Skeletal muscle tissue (tissue), 4 donors: ENCODE measurements around the gene ABCB11. TPM values are rescaled to one million over a fixed set of nuclear protein-coding genes. Genes with fewer than 3 reads are reported as not detected.
"Not testable (repeated sequence)": the region's sequence is repeated elsewhere in the genome, so short reads cannot be mapped to it uniquely, and the experiment has no call there.

Source experiments
- H3K27ac ChIP-seq: one replicate; pipeline ENCODE4 v1.7.0; 2013; ENCODE audit warnings: mild to moderate bottlenecking, low read depth, low read length, inconsistent platforms
- H3K27me3 ChIP-seq, 3 donors: one replicate each; pipeline ENCODE4 v1.7.0; 2013; ENCODE audit warnings: low read length in 3 of 3; ENCODE audit not compliant: control insufficient read depth in 3 of 3, insufficient read depth in 3 of 3
- H3K36me3 ChIP-seq, 3 donors: one replicate each; pipeline ENCODE4 v1.7.0; 2013; ENCODE audit warnings: low read length in 3 of 3; ENCODE audit not compliant: control insufficient read depth in 3 of 3, insufficient read depth in 3 of 3
- H3K4me1 ChIP-seq, 3 donors: one replicate each; pipeline ENCODE4 v1.7.0; 2013; ENCODE audit warnings: low read length in 3 of 3, mild to moderate bottlenecking in 3 of 3; ENCODE audit not compliant: control insufficient read depth in 3 of 3, insufficient read depth in 3 of 3
- H3K4me3 ChIP-seq, 3 donors: one replicate each; pipeline ENCODE4 v1.7.0; 2013; ENCODE audit warnings: low read length in 3 of 3
- H3K9ac ChIP-seq, 3 donors: one replicate each; pipeline ENCODE4 v1.7.0; 2013; ENCODE audit warnings: low read length in 3 of 3, mild to moderate bottlenecking in 3 of 3, moderate library complexity in 2 of 3, low read depth in 1 of 3
- H3K9me3 ChIP-seq, 3 donors: one replicate each; pipeline ENCODE4 v1.7.0; 2013; ENCODE audit warnings: low read length in 3 of 3; ENCODE audit not compliant: control insufficient read depth in 3 of 3
- total RNA-seq: library from RNA; depleted of rRNA; stranded (reverse); fragments of >200 nt; gene quantifications from one replicate; pipeline ENCODE4 v1.2.3, GENCODE V29; 2014
- donor health status: Osteomylitis.

Gene ABCB11
- total RNA-seq, 1 donor from 2014 or later: not detected

DNA sequence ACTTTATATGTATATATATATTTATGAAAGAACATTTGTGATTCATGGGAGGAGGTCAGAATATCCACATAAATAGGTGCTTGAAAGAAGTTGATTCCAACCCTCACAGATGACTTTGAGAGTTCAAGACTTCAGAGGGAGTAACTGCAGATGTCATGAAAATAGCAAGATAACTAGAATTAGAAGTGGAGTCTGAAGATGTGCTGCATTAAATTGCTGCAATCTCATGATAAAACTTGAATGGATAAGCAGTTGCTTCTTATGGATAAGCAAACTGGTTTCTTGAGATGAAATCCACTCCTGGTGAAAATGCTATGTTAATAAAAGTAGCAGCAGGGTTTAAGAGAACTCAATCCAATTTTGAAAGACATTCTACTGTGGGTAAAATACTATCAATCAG, 89.8 kb downstream of the ABCB11 start:
- Histone ChIP-seq H3K4me3 (no peak overlapping the region), H3K9ac (no peak overlapping the region), H3K36me3 (no peaks in the 10 kb centered on the region), H3K27ac (no peak overlapping the region), H3K4me1 (no peaks in the 10 kb centered on the region), H3K27me3 (no peaks in the 10 kb centered on the region), H3K9me3 (no peaks in the 10 kb centered on the region)

DNA sequence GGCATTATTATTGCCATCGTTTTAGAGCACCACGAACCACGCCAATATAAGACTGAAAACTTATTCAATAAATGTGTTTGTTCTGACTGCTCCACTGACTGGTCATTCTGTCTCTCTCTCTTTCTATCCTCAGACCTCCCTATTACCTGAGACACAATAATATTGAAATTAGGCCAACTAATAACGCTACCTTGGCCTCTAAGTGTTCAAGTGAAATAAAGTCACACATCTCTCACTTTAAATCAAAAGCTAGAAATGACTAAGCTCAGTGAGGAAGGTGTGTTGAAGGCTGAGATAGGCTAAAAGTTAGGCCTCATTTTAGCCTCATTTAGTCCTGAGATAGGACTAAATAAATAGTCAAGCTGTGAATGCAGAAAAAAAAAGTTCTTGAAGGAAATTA, 91.2 kb downstream of the ABCB11 start:
- H3K27ac ChIP-seq: no peak overlapping the region
- H3K9ac ChIP-seq: no peak overlapping the region
- H3K4me1 ChIP-seq: no peaks in the 10 kb centered on the region
- no peaks in the 10 kb centered on the region for H3K36me3 ChIP-seq
- H3K27me3 ChIP-seq: no peaks in the 10 kb centered on the region
- no peak overlapping the region for H3K4me3 ChIP-seq
- H3K9me3 ChIP-seq: no peaks in the 10 kb centered on the region

DNA sequence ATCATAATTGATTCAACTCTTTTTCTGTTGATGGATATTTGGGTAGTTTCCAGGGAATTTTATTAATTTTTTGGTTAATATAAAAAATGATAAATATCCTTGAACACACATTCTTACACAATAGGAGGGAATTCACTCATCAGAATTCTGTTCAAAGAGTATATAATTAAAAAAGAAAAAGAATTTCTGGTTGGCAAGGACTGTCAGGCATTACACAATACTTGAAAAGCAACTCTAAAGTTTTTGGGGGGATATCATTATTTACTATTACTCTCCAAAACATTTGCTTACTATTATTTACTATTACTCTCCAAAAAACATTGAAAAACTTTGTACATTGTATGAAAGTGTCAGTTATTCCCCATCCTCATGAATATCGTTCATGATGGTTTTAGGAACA, 92.1 kb downstream of the ABCB11 start:
- H3K9ac ChIP-seq: no peak overlapping the region
- no peaks in the 10 kb centered on the region for H3K9me3 ChIP-seq
- no peak overlapping the region for H3K27ac ChIP-seq
- H3K27me3 ChIP-seq: no peaks in the 10 kb centered on the region
- H3K4me3 ChIP-seq: no peak overlapping the region
- H3K4me1 ChIP-seq: no peaks in the 10 kb centered on the region
- H3K36me3 ChIP-seq: no peaks in the 10 kb centered on the region

DNA sequence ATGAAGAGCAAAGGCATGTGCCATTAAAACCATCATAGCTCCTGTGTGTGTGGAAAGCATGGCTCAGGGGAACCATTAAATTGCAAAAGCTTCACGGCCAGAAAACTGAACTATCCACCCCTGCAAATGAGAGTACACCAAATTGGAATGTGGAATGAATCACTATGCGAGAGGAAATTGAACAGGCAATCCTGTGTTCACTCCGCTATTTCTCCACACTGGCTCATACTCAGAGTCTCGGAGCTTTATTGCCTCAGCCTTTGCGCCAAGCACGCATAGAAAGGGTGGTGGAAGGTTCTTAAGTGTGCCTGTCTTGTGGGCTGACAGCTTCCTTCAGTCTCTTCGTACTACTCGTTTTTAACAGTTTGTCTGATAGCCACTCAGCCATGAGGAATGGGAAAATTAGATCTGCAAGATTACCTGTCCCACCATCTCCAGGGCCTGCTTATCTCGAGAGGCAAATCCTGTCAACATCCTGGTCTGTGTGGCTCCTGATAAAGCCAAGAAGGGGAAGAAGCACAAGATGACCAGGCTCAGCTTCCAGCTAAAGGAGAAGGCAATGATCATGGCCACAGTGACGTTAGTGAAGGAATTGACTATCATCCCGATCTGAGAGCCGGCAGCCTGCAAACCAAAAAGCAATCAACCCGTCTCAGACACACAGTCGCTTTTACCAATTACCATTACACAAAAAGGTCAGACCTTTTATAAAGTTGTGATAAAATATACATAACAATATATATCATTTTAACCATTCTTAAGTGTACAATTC, 95.1 kb downstream of the ABCB11 start:
- Histone ChIP-seq H3K9ac (no peak overlapping the region), H3K4me3 (no peak overlapping the region), H3K27me3 (no peaks in the 10 kb centered on the region), H3K27ac (no peak overlapping the region), H3K36me3 (no peaks in the 10 kb centered on the region), H3K4me1 (no peaks in the 10 kb centered on the region), H3K9me3 (no peaks in the 10 kb centered on the region)

DNA sequence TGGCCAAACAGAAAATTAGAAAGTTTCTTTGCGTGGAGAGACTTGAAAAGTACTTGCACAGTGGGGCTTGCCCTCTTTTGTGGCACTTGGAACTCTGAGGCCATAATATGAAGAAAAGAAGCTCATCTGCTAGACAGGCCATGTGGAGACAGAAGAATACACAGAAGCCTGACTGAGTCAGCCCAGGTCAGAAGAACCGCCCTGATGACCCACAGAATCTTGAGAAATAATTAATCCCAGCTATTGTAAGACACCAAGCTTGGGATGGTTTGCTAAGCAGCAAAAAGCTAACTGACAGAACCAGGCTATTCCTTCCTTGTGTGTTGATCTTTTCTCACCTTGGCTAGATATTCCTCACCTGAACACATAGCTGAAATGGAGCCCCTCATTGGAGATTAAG, 96.3 kb downstream of the ABCB11 start:
- peaks cover 0 to 3% (median 0%) of the 10 kb centered on the region in 3 donors for H3K27me3 ChIP-seq
- no peaks in the 10 kb centered on the region for H3K9me3 ChIP-seq
- no peak overlapping the region for H3K4me3 ChIP-seq
- H3K9ac ChIP-seq: no peak overlapping the region
- no peaks in the 10 kb centered on the region for H3K36me3 ChIP-seq
- no peaks in the 10 kb centered on the region for H3K4me1 ChIP-seq
- H3K27ac ChIP-seq: no peak overlapping the region

DNA sequence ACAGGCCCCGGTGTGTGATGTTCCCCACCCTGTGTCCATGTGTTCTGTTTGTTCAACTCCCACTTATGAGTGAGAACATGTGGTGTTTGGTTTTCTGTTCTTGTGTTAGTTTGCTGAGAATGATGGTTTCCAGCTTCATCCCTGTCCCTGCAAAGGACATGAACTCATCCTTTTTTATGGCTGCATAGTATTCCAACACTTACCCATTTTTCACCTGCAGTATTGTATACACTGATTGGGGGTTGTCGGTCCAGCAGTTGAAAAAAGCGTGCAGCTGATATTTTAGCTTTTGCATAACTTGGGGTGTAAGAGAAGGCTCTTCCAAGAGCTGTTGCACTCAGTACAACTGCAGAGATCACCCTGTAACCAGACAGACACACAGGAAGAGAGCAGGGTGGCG, 99.0 kb downstream of the ABCB11 start:
- H3K27me3 ChIP-seq, H3K4me3 ChIP-seq, H3K9me3 ChIP-seq: not testable (repeated sequence)

DNA sequence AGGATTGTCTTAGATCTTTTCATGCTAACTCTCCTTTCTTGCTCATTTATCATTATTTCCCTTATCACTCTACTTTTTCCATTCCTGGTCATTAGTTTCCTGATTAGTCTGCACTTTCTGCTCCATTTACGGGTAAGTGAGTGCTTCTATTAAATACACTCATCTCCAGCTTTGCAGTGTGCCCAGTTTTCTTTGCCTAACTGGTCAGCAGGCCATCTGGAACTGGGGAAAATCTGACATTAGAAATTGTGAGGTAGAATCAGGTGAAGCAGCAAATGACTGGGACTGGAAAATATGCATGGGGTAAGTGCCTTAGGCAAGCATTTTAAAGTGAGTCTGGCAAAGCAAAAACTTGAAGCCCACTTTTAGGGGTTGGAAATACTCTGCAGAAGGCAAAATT, 100.9 kb downstream of the ABCB11 start:
- Histone ChIP-seq H3K4me3 (no peak overlapping the region), H3K9ac (no peak overlapping the region), H3K27ac (no peak overlapping the region), H3K36me3 (no peaks in the 10 kb centered on the region), H3K4me1 (no peaks in the 10 kb centered on the region), H3K27me3 (peaks cover 0 to 3% (median 3%) of the 10 kb centered on the region in 3 donors), H3K9me3 (no peaks in the 10 kb centered on the region)

More for the DNA sequence above, 99.0 kb downstream of the ABCB11 start:
- H3K27ac ChIP-seq, H3K9ac ChIP-seq, H3K4me1 ChIP-seq, H3K36me3 ChIP-seq: not testable (repeated sequence)

DNA sequence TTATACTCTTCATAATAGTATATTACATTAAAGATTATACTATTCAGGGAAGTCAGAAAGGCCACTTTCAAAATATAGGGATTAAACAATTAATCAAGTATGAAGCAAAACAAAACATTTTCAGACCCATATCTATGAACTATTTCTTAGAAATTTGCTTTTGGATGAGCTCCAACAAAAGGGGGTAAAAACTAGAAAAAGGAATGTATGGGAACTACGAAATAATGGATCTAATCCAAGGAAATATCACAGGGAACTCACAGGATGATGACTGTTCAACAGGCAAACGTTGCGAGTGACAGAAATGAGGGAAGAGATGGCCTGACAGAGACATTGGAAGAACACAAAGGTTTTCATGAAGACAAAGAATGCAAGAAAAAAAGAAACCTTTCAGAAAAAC, 102.1 kb downstream of the ABCB11 start:
- peaks cover 0 to 3% (median 3%) of the 10 kb centered on the region in 3 donors for H3K27me3 ChIP-seq
- no peaks in the 10 kb centered on the region for H3K4me1 ChIP-seq
- H3K36me3 ChIP-seq: no peaks in the 10 kb centered on the region
- H3K4me3 ChIP-seq: no peak overlapping the region
- no peaks in the 10 kb centered on the region for H3K9me3 ChIP-seq
- no peak overlapping the region for H3K27ac ChIP-seq
- H3K9ac ChIP-seq: no peak overlapping the region

DNA sequence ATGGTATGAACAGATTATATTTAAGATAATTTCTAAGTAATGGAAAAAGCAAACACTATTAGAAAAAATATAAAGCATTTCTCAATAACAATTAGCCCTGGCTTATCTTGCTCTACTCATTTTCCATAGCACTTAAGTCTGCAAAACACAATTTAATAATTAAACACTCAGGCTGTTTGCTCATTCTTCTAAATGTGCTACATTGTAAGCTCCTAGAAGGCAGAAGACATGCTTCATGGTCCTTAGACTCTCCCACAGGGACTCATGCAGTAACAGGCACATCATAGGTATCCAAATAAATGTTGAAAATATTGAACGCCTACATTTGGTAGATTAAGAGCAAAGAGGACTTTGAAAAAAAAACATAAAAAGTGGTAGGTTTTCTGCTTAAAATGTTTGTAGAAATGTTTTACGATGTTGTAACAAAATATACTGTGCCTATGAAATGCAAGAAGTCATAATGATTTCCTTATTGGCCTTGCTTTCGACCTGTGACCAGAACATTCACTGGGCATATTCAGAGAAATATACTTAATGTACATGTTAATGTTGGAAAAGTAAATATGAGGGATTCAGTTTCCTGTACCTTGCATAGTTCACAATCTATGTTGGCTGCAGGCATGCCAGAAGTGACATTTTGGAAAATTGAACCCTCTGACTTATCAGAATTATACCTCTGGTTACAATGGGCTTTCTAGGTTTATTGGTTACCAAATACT, 102.9 kb downstream of the ABCB11 start:
- no peaks in the 10 kb centered on the region for H3K36me3 ChIP-seq
- H3K4me1 ChIP-seq: no peaks in the 10 kb centered on the region
- H3K9ac ChIP-seq: no peak overlapping the region
- no peak overlapping the region for H3K4me3 ChIP-seq
- no peak overlapping the region for H3K27ac ChIP-seq
- H3K9me3 ChIP-seq: no peaks in the 10 kb centered on the region
- peaks cover 0 to 5% (median 3%) of the 10 kb centered on the region in 3 donors for H3K27me3 ChIP-seq

DNA sequence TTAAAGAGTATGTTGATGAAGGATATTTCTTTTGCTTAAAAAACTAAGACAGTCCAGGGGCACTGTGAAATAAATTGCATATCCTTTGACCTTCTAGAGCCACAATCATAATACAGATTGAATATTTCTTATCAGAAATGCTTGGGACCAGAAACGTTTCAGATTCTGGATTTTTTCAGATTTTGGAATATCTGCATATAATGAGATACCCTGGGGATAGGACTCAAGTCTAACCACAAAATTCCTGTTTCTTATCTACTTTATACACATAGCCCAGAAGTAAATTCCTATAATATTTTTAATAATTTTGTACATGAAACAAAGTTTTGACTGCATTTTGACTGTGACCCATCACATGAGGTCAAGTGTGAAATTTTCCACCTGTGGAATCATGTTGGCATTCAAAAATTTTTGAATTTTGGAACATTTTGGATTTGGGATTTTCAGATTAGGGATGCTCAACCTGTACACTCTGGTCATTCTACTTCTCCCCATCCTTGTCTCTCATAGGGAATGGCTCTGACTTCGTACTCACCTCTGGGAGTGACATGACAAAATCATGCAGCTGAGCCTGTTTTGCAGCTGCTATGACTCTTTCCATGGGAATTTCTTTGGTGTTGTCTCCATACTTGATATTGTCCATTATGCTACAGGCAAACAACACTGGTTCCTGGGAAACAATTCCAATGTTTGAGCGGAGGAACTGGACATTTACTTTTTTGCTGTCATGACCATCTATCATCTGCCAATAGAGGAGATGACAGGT, 104.3 kb downstream of the ABCB11 start:
- no peaks in the 10 kb centered on the region for H3K9me3 ChIP-seq
- H3K27ac ChIP-seq: no peak overlapping the region
- H3K4me1 ChIP-seq: no peaks in the 10 kb centered on the region
- H3K27me3 ChIP-seq: peaks cover 0 to 5% (median 3%) of the 10 kb centered on the region in 3 donors
- H3K9ac ChIP-seq: no peak overlapping the region
- H3K36me3 ChIP-seq: no peaks in the 10 kb centered on the region
- no peak overlapping the region for H3K4me3 ChIP-seq
